H9 (cell line): ENCODE data around the gene ZNF681. TPM values are rescaled to one million over a fixed set of nuclear protein-coding genes. Genes with fewer than 3 reads are reported as not detected.

Experiments used
- DNase-seq: peaks from one replicate; pipeline ENCODE4 v3.0.0-alpha.2; 2017
- H2AFZ ChIP-seq: one replicate; pipeline ENCODE4 v1.6.1; 2013; ENCODE audit warnings: mild to moderate bottlenecking, low read length, control low read depth, moderate library complexity
- H2AK5ac ChIP-seq: 2 replicates; pipeline ENCODE4 v1.6.1; 2013; ENCODE audit warnings: low read length, control low read depth, mixed read lengths; ENCODE audit not compliant: insufficient read length
- H2BK120ac ChIP-seq: one replicate; pipeline ENCODE4 v1.6.1; 2013; ENCODE audit warnings: low read depth, mild to moderate bottlenecking, low read length, control low read depth, inconsistent platforms; ENCODE audit not compliant: poor library complexity, severe bottlenecking
- H2BK12ac ChIP-seq: 2 replicates; pipeline ENCODE4 v1.6.1; 2013; ENCODE audit warnings: low read length, control low read depth, mixed read lengths, low read depth; ENCODE audit not compliant: insufficient read length
- H2BK15ac ChIP-seq: 2 replicates; pipeline ENCODE4 v1.6.1; 2013; ENCODE audit warnings: low read depth, low read length, control low read depth
- H2BK20ac ChIP-seq: one replicate; pipeline ENCODE4 v1.6.1; 2013; ENCODE audit warnings: low read depth, mild to moderate bottlenecking, low read length, control low read depth, inconsistent platforms; ENCODE audit not compliant: poor library complexity, severe bottlenecking
- H2BK5ac ChIP-seq: 2 replicates; pipeline ENCODE4 v1.6.1; 2013; ENCODE audit warnings: low read length, control low read depth, mixed read lengths; ENCODE audit not compliant: insufficient read length
- H3K14ac ChIP-seq: 2 replicates; pipeline ENCODE4 v1.6.1; 2013; ENCODE audit warnings: low read length, control low read depth; ENCODE audit not compliant: insufficient read depth
- H3K18ac ChIP-seq: 2 replicates; pipeline ENCODE4 v1.6.1; 2013; ENCODE audit warnings: low read depth, mild to moderate bottlenecking, mixed read lengths, low read length, control low read depth; ENCODE audit not compliant: insufficient read length
- H3K23ac ChIP-seq: 2 replicates; pipeline ENCODE4 v1.6.1; 2013; ENCODE audit warnings: low read length, control low read depth, mixed read lengths, low read depth; ENCODE audit not compliant: insufficient read length
- H3K23me2 ChIP-seq: 2 replicates; pipeline ENCODE4 v1.6.1; 2013; ENCODE audit warnings: low read depth, mild to moderate bottlenecking, mixed read lengths, low read length, control low read depth; ENCODE audit not compliant: insufficient read length, poor library complexity, severe bottlenecking
- H3K27ac ChIP-seq: 2 replicates; pipeline ENCODE4 v1.5.1; 2013; ENCODE audit warnings: low read length, control low read depth, mixed read lengths, low read depth; ENCODE audit not compliant: insufficient read length
- H3K27me3 ChIP-seq: 2 replicates; pipeline ENCODE4 v1.6.1; 2013; ENCODE audit warnings: low read length, control low read depth, inconsistent platforms; ENCODE audit not compliant: insufficient read depth
- H3K4ac ChIP-seq: 2 replicates; pipeline ENCODE4 v1.6.1; 2013; ENCODE audit warnings: low read depth, mild to moderate bottlenecking, control low read depth, inconsistent platforms, low read length, moderate library complexity
- H3K4me1 ChIP-seq: 2 replicates; pipeline ENCODE4 v1.6.1; 2013; ENCODE audit warnings: low read length, control low read depth, inconsistent platforms; ENCODE audit not compliant: insufficient read depth
- H3K4me2 ChIP-seq: 2 replicates; pipeline ENCODE4 v1.6.1; 2013; ENCODE audit warnings: low read length, control low read depth, mixed read lengths; ENCODE audit not compliant: insufficient read length, insufficient read depth
- H3K56ac ChIP-seq: 2 replicates; pipeline ENCODE4 v1.6.1; 2013; ENCODE audit warnings: low read depth, mild to moderate bottlenecking, mixed read lengths, low read length, control low read depth; ENCODE audit not compliant: insufficient read length
- H3K79me1 ChIP-seq: 2 replicates; pipeline ENCODE4 v1.6.1; 2013; ENCODE audit warnings: low read depth, mild to moderate bottlenecking, moderate library complexity, low read length, control low read depth, inconsistent platforms; ENCODE audit not compliant: insufficient read depth, poor library complexity, severe bottlenecking
- H3K79me2 ChIP-seq: 2 replicates; pipeline ENCODE4 v1.6.1; 2013; ENCODE audit warnings: low read length, control low read depth, inconsistent platforms; ENCODE audit not compliant: insufficient read depth
- H3K9ac ChIP-seq: 2 replicates; pipeline ENCODE4 v1.6.1; 2013; ENCODE audit warnings: low read length, control low read depth, mixed read lengths; ENCODE audit not compliant: insufficient read length; ENCODE audit errors: extremely low read depth
- H3K9me3 ChIP-seq: one replicate; pipeline ENCODE4 v1.6.1; 2013; ENCODE audit warnings: low read depth, low read length, inconsistent platforms; ENCODE audit not compliant: control insufficient read depth
- H3T11ph ChIP-seq: one replicate; pipeline ENCODE4 v1.6.1; 2013; ENCODE audit warnings: mild to moderate bottlenecking, low read length, control low read depth, inconsistent platforms
- H4K20me1 ChIP-seq: one replicate; pipeline ENCODE4 v1.6.1; 2013; ENCODE audit not compliant: control insufficient read depth, insufficient read length, insufficient read depth
- H4K5ac ChIP-seq: 2 replicates; pipeline ENCODE4 v1.6.1; 2013; ENCODE audit warnings: low read depth, mild to moderate bottlenecking, mixed read lengths, low read length, control low read depth; ENCODE audit not compliant: insufficient read length
- H4K8ac ChIP-seq: replicated peaks from 2 replicates; pipeline ENCODE4 v1.6.1; 2013; ENCODE audit warnings: low read length, control low read depth, mixed read lengths, low read depth; ENCODE audit not compliant: insufficient read length
- H4K91ac ChIP-seq: 2 replicates; pipeline ENCODE4 v1.6.1; 2013; ENCODE audit warnings: low read depth, mild to moderate bottlenecking, moderate library complexity, mixed read lengths, low read length, control low read depth; ENCODE audit not compliant: insufficient read length
- H3K27ac Mint-ChIP-seq, 3 experiments: 2 replicates in 2 of 3; 3 replicates in 1 of 3; pipeline ENCODE4 v1.8.0; 2020 to 2021; ENCODE audit warnings: mixed read lengths in 3 of 3, mild to moderate bottlenecking in 1 of 3, moderate library complexity in 1 of 3
- H3K27me3 Mint-ChIP-seq: 2 replicates; pipeline ENCODE4 v1.8.0; 2021; ENCODE audit warnings: low read depth, mild to moderate bottlenecking, moderate library complexity, mixed read lengths
- H3K36me3 Mint-ChIP-seq, 3 experiments: 2 replicates in 2 of 3; 3 replicates in 1 of 3; pipeline ENCODE4 v1.8.0; 2020 to 2021; ENCODE audit warnings: low read depth in 3 of 3, mixed read lengths in 3 of 3; ENCODE audit not compliant: insufficient read depth in 1 of 3
- H3K4me1 Mint-ChIP-seq, 2 experiments: 2 replicates each; pipeline ENCODE4 v1.8.0; 2020; ENCODE audit warnings: mixed read lengths in 2 of 2
- H3K4me3 Mint-ChIP-seq, 2 experiments: 2 replicates in 1 of 2; 3 replicates in 1 of 2; pipeline ENCODE4 v1.8.0; 2020 to 2021; ENCODE audit warnings: mild to moderate bottlenecking in 2 of 2, mixed read lengths in 2 of 2, moderate library complexity in 1 of 2
- H3K9me3 Mint-ChIP-seq, 2 experiments: 2 replicates in 1 of 2; 3 replicates in 1 of 2; pipeline ENCODE4 v1.8.0; 2020; ENCODE audit warnings: mild to moderate bottlenecking in 2 of 2, mixed read lengths in 2 of 2, moderate library complexity in 1 of 2
- WGBS: extraction: QIAGEN DNeasy Blood & Tissue Kit; methylation state at CpG from one replicate; pipeline ENCODE4 v1.1.7; 2013; ENCODE audit warnings: missing lambda C conversion rate, low lambda C conversion rate, mixed read lengths; ENCODE audit not compliant: insufficient read length; ENCODE audit errors: extremely low coverage; 5-methylcytosine and 5-hydroxymethylcytosine counted together
- total RNA-seq: library from RNA; stranded (reverse); gene quantifications from 2 replicates; pipeline ENCODE4 v1.2.1, GENCODE V29; 2021
- TF ChIP-seq, protein P1 (sequence below): fragments of 200-600 bp; sonication (generic); conservative IDR thresholded peaks from 3 replicates; pipeline ENCODE4 v1.8.0; 2021; ENCODE audit warnings: antibody characterized with exemption, mild to moderate bottlenecking

ZNF681 gene
- total RNA-seq, 1 experiment from 2014 or later = 10.4 TPM

DNA sequence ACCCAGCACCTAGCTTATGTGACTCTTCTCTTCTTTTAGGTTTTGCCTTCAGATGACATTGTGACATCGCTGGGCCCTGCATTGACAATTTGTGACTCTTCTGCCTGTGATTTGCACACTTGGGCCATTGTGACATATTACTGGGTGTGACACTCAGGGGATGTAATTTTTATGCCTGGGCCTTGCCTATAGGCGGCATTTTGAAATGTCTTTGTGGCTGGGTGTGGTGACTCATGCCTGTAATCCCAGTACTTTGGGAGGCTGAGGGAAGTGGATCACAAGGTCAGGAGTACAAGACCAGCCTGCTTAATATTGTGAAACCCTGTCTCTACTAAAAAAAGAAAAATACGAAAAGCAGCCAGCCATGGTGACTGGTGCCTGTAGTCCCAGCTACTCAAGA, 28.4 kb upstream of the ZNF681 start:
- Histone ChIP-seq H3K56ac (no peak overlapping the region), H4K20me1 (no peaks in the 10 kb centered on the region), H2AK5ac (no peak overlapping the region), H3K27me3 (no peaks in the 10 kb centered on the region), H2BK20ac (no peak overlapping the region), H3K4me1 (no peaks in the 10 kb centered on the region), H2BK5ac (no peak overlapping the region), H3K14ac (no peak overlapping the region), H3K79me2 (peaks cover 13% of the 10 kb centered on the region; the same call in 1 of the 2 replicates), H3K4me2 (no peak overlapping the region), H3K18ac (no peak overlapping the region), H4K5ac (no peak overlapping the region), H4K91ac (no peak overlapping the region), H3T11ph (no peak overlapping the region), H4K8ac (no peak overlapping the region), H3K9ac (no peak overlapping the region), H3K23me2 (no peaks in the 10 kb centered on the region), H2BK12ac (no peak overlapping the region), H3K4ac (no peak overlapping the region), H2BK15ac (no peak overlapping the region), H2BK120ac (no peak overlapping the region), H3K23ac (no peak overlapping the region), H2AFZ (no peak overlapping the region), H3K9me3 (no peaks in the 10 kb centered on the region), H3K27ac (no peak overlapping the region), H3K79me1 (peaks cover 5% of the 10 kb centered on the region)
- Mint-ChIP-seq H3K4me1 (no peaks in the 10 kb centered on the region), H3K9me3 (no peaks in the 10 kb centered on the region), H3K36me3 (peaks cover 64 to 74% (median 74%) of the 10 kb centered on the region in 3 experiments; a peak in 6 of 7 replicates), H3K27me3 (no peaks in the 10 kb centered on the region), H3K4me3 (no peak overlapping the region), H3K27ac (no peak overlapping the region)
- TF ChIP-seq, protein P1, sequence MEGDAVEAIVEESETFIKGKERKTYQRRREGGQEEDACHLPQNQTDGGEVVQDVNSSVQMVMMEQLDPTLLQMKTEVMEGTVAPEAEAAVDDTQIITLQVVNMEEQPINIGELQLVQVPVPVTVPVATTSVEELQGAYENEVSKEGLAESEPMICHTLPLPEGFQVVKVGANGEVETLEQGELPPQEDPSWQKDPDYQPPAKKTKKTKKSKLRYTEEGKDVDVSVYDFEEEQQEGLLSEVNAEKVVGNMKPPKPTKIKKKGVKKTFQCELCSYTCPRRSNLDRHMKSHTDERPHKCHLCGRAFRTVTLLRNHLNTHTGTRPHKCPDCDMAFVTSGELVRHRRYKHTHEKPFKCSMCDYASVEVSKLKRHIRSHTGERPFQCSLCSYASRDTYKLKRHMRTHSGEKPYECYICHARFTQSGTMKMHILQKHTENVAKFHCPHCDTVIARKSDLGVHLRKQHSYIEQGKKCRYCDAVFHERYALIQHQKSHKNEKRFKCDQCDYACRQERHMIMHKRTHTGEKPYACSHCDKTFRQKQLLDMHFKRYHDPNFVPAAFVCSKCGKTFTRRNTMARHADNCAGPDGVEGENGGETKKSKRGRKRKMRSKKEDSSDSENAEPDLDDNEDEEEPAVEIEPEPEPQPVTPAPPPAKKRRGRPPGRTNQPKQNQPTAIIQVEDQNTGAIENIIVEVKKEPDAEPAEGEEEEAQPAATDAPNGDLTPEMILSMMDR = no peak
- no peak for DNase-seq
- no CpG with 5 or more reads among the region's 3 CpGs for WGBS
